Liver (tissue), 3 donors: ENCODE results near the gene NAV2.

Experiments
- JUND ChIP-seq, 2 donors: IDR thresholded peaks; 2 replicates each; pipeline ENCODE4 v1.6.1; 2016; ENCODE audit warnings: antibody characterized with exemption in 2 of 2
- TF ChIP-seq, protein P1 (sequence below): fragments of 150-350 bp; IDR thresholded peaks from 2 replicates; pipeline ENCODE4 v1.5.1; 2017; ENCODE audit warnings: improper control_type of control experiment, low read depth, low read length; ENCODE audit not compliant: missing input control
- donor health status: healthy.
- donor health status: healthy.

DNA sequence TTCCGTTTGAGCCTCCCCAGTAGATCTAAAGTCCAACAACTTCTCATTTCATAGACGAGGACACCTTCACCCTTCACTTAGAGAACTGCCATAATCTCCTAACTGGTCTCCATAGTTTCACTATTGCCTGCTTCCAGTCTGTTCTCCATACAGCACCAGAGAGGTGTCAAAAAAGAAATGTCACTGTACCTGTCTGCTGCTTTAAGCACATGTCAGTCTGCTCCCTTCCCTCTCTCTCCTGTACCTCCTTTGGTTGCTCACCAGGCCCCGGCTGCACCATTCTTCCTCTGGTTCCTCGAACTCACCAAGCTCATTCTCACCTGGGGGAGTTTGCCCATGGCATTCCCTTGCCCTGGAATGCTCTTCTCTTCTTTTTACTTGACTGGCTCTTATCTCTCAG is 75.8 kb downstream of the NAV2 start:
- TF ChIP-seq, protein P1, sequence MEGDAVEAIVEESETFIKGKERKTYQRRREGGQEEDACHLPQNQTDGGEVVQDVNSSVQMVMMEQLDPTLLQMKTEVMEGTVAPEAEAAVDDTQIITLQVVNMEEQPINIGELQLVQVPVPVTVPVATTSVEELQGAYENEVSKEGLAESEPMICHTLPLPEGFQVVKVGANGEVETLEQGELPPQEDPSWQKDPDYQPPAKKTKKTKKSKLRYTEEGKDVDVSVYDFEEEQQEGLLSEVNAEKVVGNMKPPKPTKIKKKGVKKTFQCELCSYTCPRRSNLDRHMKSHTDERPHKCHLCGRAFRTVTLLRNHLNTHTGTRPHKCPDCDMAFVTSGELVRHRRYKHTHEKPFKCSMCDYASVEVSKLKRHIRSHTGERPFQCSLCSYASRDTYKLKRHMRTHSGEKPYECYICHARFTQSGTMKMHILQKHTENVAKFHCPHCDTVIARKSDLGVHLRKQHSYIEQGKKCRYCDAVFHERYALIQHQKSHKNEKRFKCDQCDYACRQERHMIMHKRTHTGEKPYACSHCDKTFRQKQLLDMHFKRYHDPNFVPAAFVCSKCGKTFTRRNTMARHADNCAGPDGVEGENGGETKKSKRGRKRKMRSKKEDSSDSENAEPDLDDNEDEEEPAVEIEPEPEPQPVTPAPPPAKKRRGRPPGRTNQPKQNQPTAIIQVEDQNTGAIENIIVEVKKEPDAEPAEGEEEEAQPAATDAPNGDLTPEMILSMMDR: no peak
- TF ChIP-seq JUND (IDR thresholded peaks at IDR 0.05): no peak
